B cell (primary cell): ENCODE results near the gene MYL7.

Source experiments
- CTCF ChIP-seq: fragments of 200-600 bp; IDR thresholded peaks from one replicate; pipeline ENCODE4 v1.8.0; 2022; ENCODE audit warnings: antibody characterized with exemption, mild to moderate bottlenecking
- EZH2 ChIP-seq: IDR thresholded peaks from 2 replicates; pipeline ENCODE4 v1.6.1; 2012; ENCODE audit warnings: borderline replicate concordance, low read depth, mild to moderate bottlenecking, moderate library complexity, low read length; ENCODE audit not compliant: insufficient read depth, poor library complexity, severe bottlenecking

GRCh38 chr7:44158873-44159631 is 17.9 kb upstream of the MYL7 start:
- TF ChIP-seq CTCF (no peak), EZH2 (no peak)
